ENCODE data around the gene DPF1. TPM values are rescaled to one million over a fixed set of nuclear protein-coding genes. Genes with fewer than 3 reads are reported as not detected.

Gene DPF1
- total RNA-seq, 6 experiments from 2014 or later: 3.3 to 6.6 (median 5.7) TPM

DNA sequence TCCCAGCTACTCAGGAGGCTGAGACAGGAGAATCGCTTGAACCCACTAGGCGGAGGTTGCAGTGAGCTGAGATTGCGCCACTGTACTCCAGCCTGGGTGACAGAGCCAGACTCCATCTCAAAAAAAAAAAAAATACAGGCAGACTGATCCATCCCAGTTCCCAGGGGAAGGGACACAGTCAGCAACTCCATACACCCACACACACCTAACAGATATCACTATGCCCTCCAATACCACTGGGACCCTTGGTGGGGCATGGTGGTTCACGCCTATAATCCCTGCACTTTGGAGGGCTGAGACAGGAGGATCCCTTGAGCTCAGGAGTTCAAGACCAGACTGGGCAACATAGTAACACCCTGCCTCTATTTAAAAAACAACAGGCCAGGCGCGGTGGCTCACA lies 2.6 kb downstream of the DPF1 start:
- H3K36me3 Mint-ChIP-seq (ENCODE audit: low read depth): peaks cover 12% of the 10 kb centered on the region
- TF ChIP-seq, protein P1, sequence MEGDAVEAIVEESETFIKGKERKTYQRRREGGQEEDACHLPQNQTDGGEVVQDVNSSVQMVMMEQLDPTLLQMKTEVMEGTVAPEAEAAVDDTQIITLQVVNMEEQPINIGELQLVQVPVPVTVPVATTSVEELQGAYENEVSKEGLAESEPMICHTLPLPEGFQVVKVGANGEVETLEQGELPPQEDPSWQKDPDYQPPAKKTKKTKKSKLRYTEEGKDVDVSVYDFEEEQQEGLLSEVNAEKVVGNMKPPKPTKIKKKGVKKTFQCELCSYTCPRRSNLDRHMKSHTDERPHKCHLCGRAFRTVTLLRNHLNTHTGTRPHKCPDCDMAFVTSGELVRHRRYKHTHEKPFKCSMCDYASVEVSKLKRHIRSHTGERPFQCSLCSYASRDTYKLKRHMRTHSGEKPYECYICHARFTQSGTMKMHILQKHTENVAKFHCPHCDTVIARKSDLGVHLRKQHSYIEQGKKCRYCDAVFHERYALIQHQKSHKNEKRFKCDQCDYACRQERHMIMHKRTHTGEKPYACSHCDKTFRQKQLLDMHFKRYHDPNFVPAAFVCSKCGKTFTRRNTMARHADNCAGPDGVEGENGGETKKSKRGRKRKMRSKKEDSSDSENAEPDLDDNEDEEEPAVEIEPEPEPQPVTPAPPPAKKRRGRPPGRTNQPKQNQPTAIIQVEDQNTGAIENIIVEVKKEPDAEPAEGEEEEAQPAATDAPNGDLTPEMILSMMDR (IDR thresholded peaks at IDR 0.05): no peak
- peaks cover 15% of the 10 kb centered on the region for H3K4me1 Mint-ChIP-seq (ENCODE audit: low read depth)
- no peaks in the 10 kb centered on the region for H3K9me3 Mint-ChIP-seq
- no peak overlapping the region for H3K27ac Mint-ChIP-seq
- DNase-seq: no peak
- no peak overlapping the region for H3K4me3 Mint-ChIP-seq
- H3K27me3 Mint-ChIP-seq (ENCODE audit: insufficient read depth): no peaks in the 10 kb centered on the region; the same call in 1 of the 2 replicates

DNA sequence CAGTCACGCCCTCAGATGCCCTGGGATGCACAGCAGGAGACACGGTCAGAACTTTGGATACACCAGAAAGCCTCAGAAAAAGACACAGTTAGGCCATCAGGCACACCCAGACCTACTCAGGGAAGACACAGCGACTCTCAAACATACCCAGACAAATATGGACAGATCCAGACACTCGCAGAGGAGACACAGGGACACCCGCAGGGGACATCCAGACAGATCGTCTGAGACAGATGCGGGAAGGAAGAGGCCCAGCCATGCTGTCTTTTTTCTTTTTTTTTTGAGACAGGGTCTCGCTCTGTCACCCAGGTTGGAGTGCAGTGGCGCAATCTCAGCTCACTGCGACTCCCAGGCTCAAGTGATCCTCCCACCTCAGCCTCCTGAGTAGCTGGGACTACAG lies 4.8 kb downstream of the DPF1 start:
- peaks cover 16% of the 10 kb centered on the region for H3K36me3 Mint-ChIP-seq (ENCODE audit: low read depth)
- H3K4me1 Mint-ChIP-seq (ENCODE audit: low read depth): peaks cover 15% of the 10 kb centered on the region
- H3K4me3 Mint-ChIP-seq: no peak overlapping the region
- no peaks in the 10 kb centered on the region for H3K9me3 Mint-ChIP-seq
- no peak overlapping the region for H3K27ac Mint-ChIP-seq
- DNase-seq: no peak
- TF ChIP-seq, protein P1 (IDR thresholded peaks at IDR 0.05): no peak
- H3K27me3 Mint-ChIP-seq (ENCODE audit: insufficient read depth): no peaks in the 10 kb centered on the region; the same call in 1 of the 2 replicates

DNA sequence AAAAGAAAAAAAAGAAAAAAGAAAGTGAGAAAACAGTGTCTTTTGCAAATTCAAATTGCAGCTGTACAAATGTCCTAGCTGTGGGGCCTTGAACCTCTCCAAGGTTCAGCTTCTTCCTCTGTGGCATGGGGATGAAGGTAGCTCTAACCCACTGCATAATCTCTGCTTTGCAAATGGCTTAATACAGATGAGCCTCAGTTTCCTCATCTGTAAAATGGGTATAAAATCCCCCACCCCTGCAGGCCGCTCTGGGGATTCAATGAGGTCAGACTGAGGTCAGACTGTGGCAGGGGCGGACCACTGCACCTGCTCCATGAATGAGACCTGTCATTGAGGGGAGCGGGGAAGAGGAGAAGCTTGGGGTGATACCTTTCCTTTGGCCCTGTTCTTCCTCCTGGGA lies 5.8 kb downstream of the DPF1 start:
- Mint-ChIP-seq H3K27me3 (ENCODE audit: insufficient read depth) (no peaks in the 10 kb centered on the region; the same call in 1 of the 2 replicates), H3K36me3 (ENCODE audit: low read depth) (peaks cover 21% of the 10 kb centered on the region), H3K9me3 (no peaks in the 10 kb centered on the region), H3K4me3 (no peak overlapping the region), H3K27ac (no peak overlapping the region), H3K4me1 (ENCODE audit: low read depth) (peaks cover 14% of the 10 kb centered on the region)
- DNase-seq: no peak
- TF ChIP-seq, protein P1 (IDR thresholded peaks at IDR 0.05): no peak

DNA sequence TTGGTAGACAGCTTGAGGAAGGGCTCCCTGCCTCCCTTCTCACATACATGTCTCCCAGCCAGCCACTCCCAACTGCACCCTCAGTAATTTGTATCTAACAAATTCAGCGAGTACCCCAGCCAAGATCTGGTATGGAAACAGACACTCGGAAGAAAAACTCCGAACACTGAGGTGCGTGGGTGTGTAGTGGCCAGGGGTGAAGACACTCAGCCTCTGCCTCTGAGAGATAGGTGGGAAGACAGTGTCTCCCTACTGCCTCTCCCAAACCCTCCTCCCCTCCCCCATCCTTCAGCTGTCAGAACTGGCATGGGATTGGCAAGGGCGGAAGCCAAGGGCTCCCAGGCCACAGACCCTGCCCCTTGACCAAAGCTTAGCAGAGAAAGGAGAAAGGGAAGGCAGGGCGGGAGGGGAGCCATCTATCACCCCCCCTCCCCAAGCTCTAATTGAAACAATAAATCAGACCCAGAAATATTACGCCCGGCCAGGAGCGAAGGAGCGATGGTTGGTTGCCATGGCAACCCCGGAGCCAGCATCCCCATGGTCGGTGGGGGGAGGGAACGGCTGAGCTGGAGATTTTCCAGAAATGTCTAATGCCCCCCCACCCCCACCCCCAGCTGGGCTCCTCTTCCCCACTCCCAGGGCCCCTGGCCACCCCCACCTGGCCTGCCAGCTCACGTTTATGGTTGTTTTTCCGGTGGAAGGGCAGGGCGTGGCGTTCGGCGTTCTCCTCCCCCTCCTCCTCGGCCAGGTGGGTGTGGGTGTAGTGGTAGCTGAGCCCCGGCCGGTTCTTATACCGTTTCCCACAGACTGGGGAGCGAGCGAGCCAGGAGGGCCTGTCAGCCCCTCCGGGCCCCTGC lies 7.0 kb downstream of the DPF1 start:
- no peak overlapping the region for H3K27ac Mint-ChIP-seq
- no peaks in the 10 kb centered on the region for H3K9me3 Mint-ChIP-seq
- TF ChIP-seq, protein P1 (IDR thresholded peaks at IDR 0.05): no peak
- H3K27me3 Mint-ChIP-seq (ENCODE audit: insufficient read depth): no peaks in the 10 kb centered on the region; the same call in 1 of the 2 replicates
- H3K4me3 Mint-ChIP-seq: no peak overlapping the region
- no peak for DNase-seq
- H3K36me3 Mint-ChIP-seq (ENCODE audit: low read depth): peaks cover 21% of the 10 kb centered on the region
- peaks cover 8% of the 10 kb centered on the region for H3K4me1 Mint-ChIP-seq (ENCODE audit: low read depth)

DNA sequence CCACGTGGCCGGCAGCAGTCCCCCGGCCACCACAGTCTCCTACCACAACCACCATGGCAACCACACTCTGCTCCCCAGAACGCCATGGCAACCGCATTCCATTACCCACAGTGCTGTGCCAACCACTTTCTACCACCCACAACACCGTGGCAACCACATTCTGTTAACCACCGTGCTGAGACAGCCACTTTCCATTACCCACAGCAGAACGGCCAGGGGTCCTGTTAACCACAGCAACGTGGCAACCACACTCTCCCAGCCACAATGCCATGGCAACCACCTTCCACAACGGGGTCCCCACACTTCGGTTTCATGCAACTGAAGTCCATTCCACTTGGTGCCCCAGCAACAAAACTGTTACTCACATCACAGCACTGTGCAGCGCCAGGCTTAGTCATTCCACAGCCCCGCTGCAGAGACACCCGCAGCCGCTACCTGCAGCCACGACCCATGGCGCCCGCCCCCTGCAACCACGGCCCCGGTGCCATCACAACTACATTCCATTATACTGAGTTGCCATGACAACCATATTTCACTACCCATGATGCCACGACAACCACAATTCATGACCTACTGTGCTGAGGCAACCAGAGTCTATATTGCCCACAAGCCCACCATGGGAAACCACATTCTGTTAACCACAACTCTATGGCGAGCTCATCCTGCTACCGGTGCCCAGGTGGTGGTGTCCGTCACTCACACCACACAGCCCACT lies 10.0 kb downstream of the DPF1 start:
- peak; percentile 27 for DNase-seq
- Mint-ChIP-seq H3K9me3 (no peaks in the 10 kb centered on the region), H3K4me1 (ENCODE audit: low read depth) (peaks cover 28% of the 10 kb centered on the region), H3K4me3 (no peak overlapping the region), H3K27ac (peak overlapping the region; percentile 65), H3K27me3 (ENCODE audit: insufficient read depth) (peaks cover 5% of the 10 kb centered on the region), H3K36me3 (ENCODE audit: low read depth) (peaks cover 14% of the 10 kb centered on the region)
- TF ChIP-seq, protein P1 (IDR thresholded peaks at IDR 0.05): no peak
